Right atrium auricular region (tissue), 2 donors: Measurements from ENCODE around the gene ADGRG3. TPM values are rescaled to one million over a fixed set of nuclear protein-coding genes. Genes with fewer than 3 reads are reported as not detected.

Experiments used
- DNase-seq: peaks from one replicate; pipeline ENCODE4 v3.0.0-alpha.2; 2019; ENCODE audit warnings: low spot score
- H3K27ac ChIP-seq, 2 donors: fragments of 200-600 bp; sonication (generic); 1 replicate in 1 of 2; 2 replicates in 1 of 2; pipeline ENCODE4 v1.5.1; 2016 to 2019
- H3K27me3 ChIP-seq, 2 donors: fragments of 200-600 bp; sonication (generic); one replicate each; pipeline versions ENCODE4 v1.5.1 to v1.6.0; 2017 to 2019
- H3K36me3 ChIP-seq: fragments of 200-600 bp; sonication (generic); one replicate; pipeline ENCODE4 v1.5.1; 2016
- H3K4me1 ChIP-seq, 2 donors: fragments of 200-600 bp; sonication (generic); one replicate each; pipeline versions ENCODE4 v1.5.1 to v1.6.0; 2017 to 2019
- H3K4me3 ChIP-seq, 2 donors: fragments of 200-600 bp; sonication (generic); 1 replicate in 1 of 2; 2 replicates in 1 of 2; pipeline ENCODE4 v1.5.1; 2017 to 2019; ENCODE audit warnings: mild to moderate bottlenecking in 1 of 2, moderate library complexity in 1 of 2
- H3K9me3 ChIP-seq, 2 donors: fragments of 200-600 bp; sonication (generic); one replicate each; pipeline ENCODE4 v1.5.1; 2019
- CTCF ChIP-seq, 2 donors: fragments of 200-600 bp; sonication (generic); IDR thresholded peaks; one replicate each; pipeline ENCODE4 v1.5.1; 2019; ENCODE audit warnings: antibody characterized with exemption in 2 of 2
- total RNA-seq, 2 donors: library from RNA; depleted of rRNA; stranded (reverse); fragments of >200 nt; gene quantifications; one replicate each; pipeline ENCODE4 v1.1.0, GENCODE V29; 2016

ADGRG3 gene
- total RNA-seq, 2 donors from 2014 or later = 0.75 to 1.0 TPM

- no peak for TF ChIP-seq CTCF (IDR thresholded peaks at IDR 0.05)
- H3K27ac ChIP-seq = no peak overlapping the region
- H3K36me3 ChIP-seq = no peaks in the 10 kb centered on the region
- H3K4me1 ChIP-seq = no peaks in the 10 kb centered on the region
- no peaks in the 10 kb centered on the region for H3K9me3 ChIP-seq
- no peaks in the 10 kb centered on the region for H3K27me3 ChIP-seq
- H3K4me3 ChIP-seq = no peak overlapping the region
- DNase-seq = no peak
These were observed 9.8 kb upstream of the ADGRG3 start for GRCh38 chr16:57658130-57658877.

- no peaks in the 10 kb centered on the region for H3K27me3 ChIP-seq
- no peak for DNase-seq
- H3K36me3 ChIP-seq = peaks cover 4% of the 10 kb centered on the region
These were observed 9.0 kb upstream of the ADGRG3 start for GRCh38 chr16:57658878-57659674.

GRCh38 chr16:57660715-57661463, 7.2 kb upstream of the ADGRG3 start:
- Histone ChIP-seq H3K27me3 (no peaks in the 10 kb centered on the region), H3K4me3 (no peak overlapping the region), H3K27ac (no peak overlapping the region), H3K9me3 (no peaks in the 10 kb centered on the region), H3K36me3 (peaks cover 4% of the 10 kb centered on the region), H3K4me1 (no peaks in the 10 kb centered on the region)
- DNase-seq = no peak
- TF ChIP-seq CTCF (IDR thresholded peaks at IDR 0.05) = no peak

More at GRCh38 chr16:57658878-57659674, 9.0 kb upstream of the ADGRG3 start:
- Histone ChIP-seq H3K4me1 (no peaks in the 10 kb centered on the region), H3K27ac (no peak overlapping the region), H3K9me3 (no peaks in the 10 kb centered on the region), H3K4me3 (no peak overlapping the region)
- no peak for TF ChIP-seq CTCF (IDR thresholded peaks at IDR 0.05)

- H3K4me3 ChIP-seq = no peak overlapping the region
- no peaks in the 10 kb centered on the region for H3K4me1 ChIP-seq
- no peak for DNase-seq
- TF ChIP-seq CTCF (IDR thresholded peaks at IDR 0.05) = no peak
- H3K36me3 ChIP-seq = peaks cover 4% of the 10 kb centered on the region
- no peak overlapping the region for H3K27ac ChIP-seq
- no peaks in the 10 kb centered on the region for H3K27me3 ChIP-seq
- H3K9me3 ChIP-seq = no peaks in the 10 kb centered on the region
These were observed 6.6 kb upstream of the ADGRG3 start for GRCh38 chr16:57661510-57661909.

- Histone ChIP-seq H3K36me3 (peaks cover 4% of the 10 kb centered on the region), H3K4me1 (no peaks in the 10 kb centered on the region)
- TF ChIP-seq CTCF (IDR thresholded peaks at IDR 0.05) = no peak
These were observed 5.9 kb upstream of the ADGRG3 start for GRCh38 chr16:57661936-57662906.

More at GRCh38 chr16:57661936-57662906, 5.9 kb upstream of the ADGRG3 start:
- DNase-seq = no peak
- no peak overlapping the region for H3K4me3 ChIP-seq
- no peak overlapping the region for H3K27ac ChIP-seq
- H3K27me3 ChIP-seq = no peaks in the 10 kb centered on the region
- no peaks in the 10 kb centered on the region for H3K9me3 ChIP-seq
